ENCODE measurements around the gene TCEANC2.
"Not testable (repeated sequence)": the region's sequence is repeated elsewhere in the genome, so short reads cannot be mapped to it uniquely, and the experiment has no call there.

TCEANC2 gene

GRCh38 chr1:54094001-54094729 is 40.8 kb downstream of the TCEANC2 start:
- no peak overlapping the region for H3K4me3 ChIP-seq (ENCODE audit: low read depth, low read length)
- TF ChIP-seq CTCF (IDR thresholded peaks at IDR 0.05; ENCODE audit: insufficient read depth, low read length, missing control alignments) = no peak
- DNase-seq (ENCODE audit: low read depth, low spot score) = no peak
- POLR2A ChIA-PET = no interaction called here
- CTCF ChIA-PET = no interaction called here

GRCh38 chr1:54094730-54095105 is 41.3 kb downstream of the TCEANC2 start:
- DNase-seq (ENCODE audit: low read depth, low spot score); H3K4me3 ChIP-seq (ENCODE audit: low read depth, low read length); POLR2A ChIA-PET: not testable (repeated sequence)
- CTCF ChIA-PET = interaction anchor here (1.0 kb wide), 1 partner anchor 13 kb away, joined by 3 read pairs; no protein-coding TSS in a partner anchor

- TF ChIP-seq CTCF (IDR thresholded peaks at IDR 0.05; ENCODE audit: insufficient read depth, low read length, missing control alignments) = no peak
- CTCF ChIA-PET = interaction anchor here (1.0 kb wide), 1 partner anchor 14 kb away, joined by 3 read pairs; no protein-coding TSS in a partner anchor
- no peak overlapping the region for H3K4me3 ChIP-seq (ENCODE audit: low read depth, low read length)
- POLR2A ChIA-PET = no interaction called here
- no peak for DNase-seq (ENCODE audit: low read depth, low spot score)
Observed at GRCh38 chr1:54095546-54096226, 42.3 kb downstream of the TCEANC2 start.

GRCh38 chr1:54096227-54096876 is 42.9 kb downstream of the TCEANC2 start:
- DNase-seq (ENCODE audit: low read depth, low spot score) = no peak
- no peak for TF ChIP-seq CTCF (IDR thresholded peaks at IDR 0.05; ENCODE audit: insufficient read depth, low read length, missing control alignments)
- no peak overlapping the region for H3K4me3 ChIP-seq (ENCODE audit: low read depth, low read length)
- POLR2A ChIA-PET = no interaction called here
- CTCF ChIA-PET = interaction anchor here (1.0 kb wide), 1 partner anchor 25 kb away, joined by 3 read pairs; no protein-coding TSS in a partner anchor

GRCh38 chr1:54096877-54097240 is 43.5 kb downstream of the TCEANC2 start:
- H3K4me3 ChIP-seq (ENCODE audit: low read depth, low read length) = no peak overlapping the region
- POLR2A ChIA-PET = no interaction called here
- TF ChIP-seq CTCF (IDR thresholded peaks at IDR 0.05; ENCODE audit: insufficient read depth, low read length, missing control alignments) = no peak
- DNase-seq (ENCODE audit: low read depth, low spot score) = no peak
- CTCF ChIA-PET = interaction anchor here (0.9 to 2.3 kb wide), 3 partner anchors 16 to 237 kb away, joined by 3 to 5 read pairs (median 3); no protein-coding TSS in a partner anchor

- CTCF ChIA-PET = interaction anchor here (0.8 to 2.3 kb wide), 7 partner anchors 10 to 393 kb away, joined by 3 to 5 read pairs (median 3); no protein-coding TSS in a partner anchor
- no peak for TF ChIP-seq CTCF (IDR thresholded peaks at IDR 0.05; ENCODE audit: insufficient read depth, low read length, missing control alignments)
- no peak overlapping the region for H3K4me3 ChIP-seq (ENCODE audit: low read depth, low read length)
- DNase-seq (ENCODE audit: low read depth, low spot score) = no peak
- POLR2A ChIA-PET = no interaction called here
Observed at GRCh38 chr1:54099061-54099610, 45.7 kb downstream of the TCEANC2 start.
